HG03095 (cell line): Measurements from ENCODE around the gene EFS.
"Not testable (repeated sequence)": the region's sequence is repeated elsewhere in the genome, so short reads cannot be mapped to it uniquely, and the experiment has no call there.

Source experiments
- ATAC-seq: cut with Tn5 transposase; IDR thresholded peaks from one replicate; pipeline ENCODE4 v1.9.1; 2021; ENCODE audit warnings: moderate library complexity; ENCODE audit not compliant: unreplicated experiment

The EFS gene

DNA sequence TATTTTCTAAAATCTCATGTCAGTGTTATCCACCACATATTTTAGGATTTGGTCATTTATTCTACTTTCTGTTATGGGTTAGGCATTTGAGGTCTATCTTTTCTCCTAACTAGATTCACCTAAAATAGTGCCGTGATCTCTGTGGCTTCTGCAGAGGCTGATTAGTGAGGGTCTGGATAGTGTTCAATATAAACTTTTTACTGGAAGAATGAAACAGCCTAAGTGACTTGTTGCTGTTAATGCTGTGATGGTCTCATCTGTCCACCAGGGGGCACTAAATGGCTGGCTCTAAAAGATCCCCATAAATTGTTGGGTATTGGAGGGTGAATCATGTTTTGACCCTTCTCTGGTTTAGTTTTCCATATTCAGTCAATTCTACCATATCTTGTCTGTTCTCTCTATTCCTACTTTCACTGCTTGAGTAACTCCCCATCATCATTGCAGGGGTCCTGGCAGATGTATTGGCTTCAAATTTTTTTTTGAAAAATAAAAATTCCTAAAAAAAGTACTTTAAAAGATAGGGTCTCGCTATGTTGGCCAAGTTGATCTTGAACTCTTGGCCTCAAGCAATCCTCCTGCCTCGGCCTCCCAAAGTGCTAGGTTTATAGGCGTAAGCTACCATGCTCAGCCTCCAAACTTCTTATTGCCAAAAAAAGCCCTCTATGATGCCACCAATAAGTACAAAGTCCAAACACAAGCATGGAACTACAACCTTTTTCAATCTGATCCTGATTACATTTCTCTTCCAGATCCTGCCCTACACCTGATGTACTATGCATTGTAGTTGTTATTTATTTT lies 36.8 kb downstream of the EFS start:
- no peak for ATAC-seq

DNA sequence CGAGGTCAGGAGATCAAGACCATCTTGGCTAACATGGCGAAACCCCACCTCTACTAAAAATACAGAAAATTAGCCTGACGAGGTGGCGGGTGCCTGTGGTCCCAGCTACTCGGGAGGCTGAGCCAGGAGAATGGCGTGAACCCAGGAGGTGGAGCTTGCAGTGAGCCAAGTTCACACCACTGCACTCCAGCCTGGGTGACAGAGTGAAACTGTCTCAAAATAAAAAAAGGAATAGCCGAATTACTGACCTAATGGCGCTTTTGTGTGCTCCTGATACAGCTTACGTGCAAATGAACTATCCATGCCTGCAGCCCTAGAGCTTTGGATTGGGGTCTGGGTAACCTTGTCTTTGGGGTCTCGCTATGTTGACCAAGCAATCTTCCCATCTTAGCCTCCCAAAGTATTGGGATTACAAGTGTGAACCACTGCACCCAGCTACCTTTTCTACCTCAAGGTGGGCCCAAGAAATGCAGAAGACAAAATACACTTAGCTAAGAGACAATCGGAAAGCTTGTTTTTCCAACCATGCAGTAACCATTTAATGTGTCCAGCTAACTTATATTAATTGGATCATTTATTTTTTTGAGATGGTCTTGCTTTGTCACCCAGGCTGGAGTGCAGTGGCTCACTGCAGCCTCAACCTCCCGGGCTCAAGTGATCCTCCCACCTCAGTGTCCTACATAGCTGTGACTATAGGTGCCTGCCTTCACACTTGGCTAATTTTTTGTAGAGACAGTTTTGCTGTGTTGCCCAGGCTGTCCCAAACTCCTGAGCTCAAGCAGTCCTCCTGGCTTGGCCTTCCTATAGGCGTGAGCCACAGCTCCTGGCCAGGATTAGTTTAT lies 38.3 kb downstream of the EFS start:
- ATAC-seq, result no peak

DNA sequence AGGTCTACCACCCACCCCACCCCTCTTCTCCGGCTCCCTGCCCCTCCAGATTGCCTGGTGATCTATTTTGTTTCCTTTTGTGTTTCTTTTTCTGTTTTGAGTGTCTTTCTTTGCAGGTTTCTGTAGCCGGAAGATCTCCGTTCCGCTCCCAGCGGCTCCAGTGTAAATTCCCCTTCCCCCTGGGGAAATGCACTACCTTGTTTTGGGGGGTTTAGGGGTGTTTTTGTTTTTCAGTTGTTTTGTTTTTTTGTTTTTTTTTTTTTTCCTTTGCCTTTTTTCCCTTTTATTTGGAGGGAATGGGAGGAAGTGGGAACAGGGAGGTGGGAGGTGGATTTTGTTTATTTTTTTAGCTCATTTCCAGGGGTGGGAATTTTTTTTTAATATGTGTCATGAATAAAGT lies 39.2 kb downstream of the EFS start:
- ATAC-seq, result not testable (repeated sequence)

DNA sequence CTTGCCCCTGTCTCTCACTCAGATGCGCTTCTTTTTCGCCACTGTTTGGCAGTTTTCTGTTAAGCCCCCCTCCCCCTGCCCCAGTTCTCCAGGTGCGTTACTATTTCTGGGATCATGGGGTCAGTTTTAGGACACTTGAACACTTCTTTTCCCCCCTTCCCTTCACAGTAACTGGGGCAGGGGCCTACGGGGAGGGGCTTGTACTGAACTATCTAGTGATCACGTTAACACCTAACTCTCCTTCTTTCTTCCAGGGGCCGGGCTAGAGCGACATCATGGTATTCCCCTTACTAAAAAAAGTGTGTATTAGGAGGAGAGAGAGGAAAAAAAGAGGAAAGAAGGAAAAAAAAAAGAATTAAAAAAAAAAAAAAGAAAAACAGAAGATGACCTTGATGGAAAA lies 40.0 kb downstream of the EFS start:
- ATAC-seq, result no peak

DNA sequence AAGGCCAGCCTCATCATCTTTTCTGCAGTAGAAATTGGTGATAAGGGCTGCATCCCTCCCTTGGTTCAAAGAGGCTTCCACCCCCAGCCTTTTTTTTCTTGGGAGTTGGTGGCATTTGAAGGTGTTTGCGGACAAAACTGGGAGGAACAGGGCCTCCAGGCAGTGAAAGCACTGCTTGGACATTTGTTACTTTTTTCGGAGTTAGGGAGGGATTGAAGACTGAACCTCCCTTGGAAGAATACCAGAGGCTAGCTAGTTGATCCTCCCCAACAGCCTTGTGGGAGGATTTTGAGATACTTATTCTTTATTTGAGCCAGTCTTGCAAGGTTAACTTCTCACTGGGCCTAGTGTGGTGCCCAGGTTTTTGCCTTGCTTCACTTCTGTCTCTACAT lies 40.5 kb downstream of the EFS start:
- no peak for ATAC-seq

DNA sequence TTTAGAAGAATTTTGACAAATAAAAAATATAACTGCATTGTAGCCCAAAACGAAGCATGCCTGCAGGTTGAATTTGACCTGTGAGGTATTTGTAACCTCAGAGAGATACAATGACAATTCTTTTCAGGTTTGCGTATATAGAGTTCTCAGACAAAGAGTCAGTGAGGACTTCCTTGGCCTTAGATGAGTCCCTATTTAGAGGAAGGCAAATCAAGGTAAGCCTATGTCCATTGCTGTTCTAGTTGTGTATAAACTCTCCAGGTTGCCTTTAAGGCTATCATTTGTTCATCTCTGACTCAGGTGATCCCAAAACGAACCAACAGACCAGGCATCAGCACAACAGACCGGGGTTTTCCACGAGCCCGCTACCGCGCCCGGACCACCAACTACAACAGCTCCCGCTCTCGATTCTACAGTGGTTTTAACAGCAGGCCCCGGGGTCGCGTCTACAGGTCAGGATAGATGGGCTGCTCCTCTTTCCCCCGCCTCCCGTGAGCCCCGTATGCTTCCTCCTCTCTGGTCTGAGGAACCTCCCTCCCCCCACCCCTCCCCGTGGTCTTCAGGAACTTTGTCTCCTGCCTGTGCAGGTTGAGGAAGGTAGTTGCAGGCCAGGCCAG lies 41.0 kb downstream of the EFS start:
- ATAC-seq, result no peak

DNA sequence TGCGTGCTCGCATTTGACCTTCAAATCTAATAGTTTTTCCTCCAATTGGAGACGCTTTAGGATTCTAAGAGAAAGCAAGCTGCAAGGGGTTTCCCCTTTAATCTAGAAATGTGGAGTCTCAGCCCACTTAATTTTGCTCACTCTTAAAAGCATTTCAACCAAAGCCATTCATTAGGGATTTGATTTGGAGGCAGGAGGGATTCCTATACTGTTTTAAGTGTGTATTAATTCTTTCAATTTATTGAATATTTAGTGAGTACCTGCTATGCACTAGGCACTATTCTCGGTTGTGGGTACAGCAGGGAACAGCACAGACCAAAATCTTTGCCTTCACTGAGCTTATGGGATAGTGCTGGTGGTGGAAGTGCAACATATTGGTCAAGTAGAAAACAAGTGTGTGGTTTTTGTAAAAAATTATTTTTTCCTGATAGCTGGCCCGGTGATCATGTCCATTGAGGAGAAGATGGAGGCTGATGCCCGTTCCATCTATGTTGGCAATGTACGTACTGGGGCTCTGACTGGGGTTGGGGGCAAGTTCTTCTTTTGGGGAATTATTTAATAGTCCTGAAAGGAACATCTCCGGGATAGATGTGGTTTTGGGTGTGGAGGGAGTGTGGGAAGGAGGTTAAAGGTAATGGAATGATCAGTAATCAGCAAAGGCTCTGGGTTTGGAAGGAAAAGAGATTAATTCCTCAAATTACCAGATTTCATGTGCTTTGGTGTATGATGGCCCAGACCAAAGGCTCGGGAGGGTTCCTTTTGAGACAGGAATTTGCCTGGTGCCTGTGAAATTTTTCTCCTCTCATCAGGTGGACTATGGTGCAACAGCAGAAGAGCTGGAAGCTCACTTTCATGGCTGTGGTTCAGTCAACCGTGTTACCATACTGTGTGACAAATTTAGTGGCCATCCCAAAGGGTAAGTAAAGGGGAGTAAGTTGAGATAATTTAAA lies 42.1 kb downstream of the EFS start:
- ATAC-seq, result no peak

DNA sequence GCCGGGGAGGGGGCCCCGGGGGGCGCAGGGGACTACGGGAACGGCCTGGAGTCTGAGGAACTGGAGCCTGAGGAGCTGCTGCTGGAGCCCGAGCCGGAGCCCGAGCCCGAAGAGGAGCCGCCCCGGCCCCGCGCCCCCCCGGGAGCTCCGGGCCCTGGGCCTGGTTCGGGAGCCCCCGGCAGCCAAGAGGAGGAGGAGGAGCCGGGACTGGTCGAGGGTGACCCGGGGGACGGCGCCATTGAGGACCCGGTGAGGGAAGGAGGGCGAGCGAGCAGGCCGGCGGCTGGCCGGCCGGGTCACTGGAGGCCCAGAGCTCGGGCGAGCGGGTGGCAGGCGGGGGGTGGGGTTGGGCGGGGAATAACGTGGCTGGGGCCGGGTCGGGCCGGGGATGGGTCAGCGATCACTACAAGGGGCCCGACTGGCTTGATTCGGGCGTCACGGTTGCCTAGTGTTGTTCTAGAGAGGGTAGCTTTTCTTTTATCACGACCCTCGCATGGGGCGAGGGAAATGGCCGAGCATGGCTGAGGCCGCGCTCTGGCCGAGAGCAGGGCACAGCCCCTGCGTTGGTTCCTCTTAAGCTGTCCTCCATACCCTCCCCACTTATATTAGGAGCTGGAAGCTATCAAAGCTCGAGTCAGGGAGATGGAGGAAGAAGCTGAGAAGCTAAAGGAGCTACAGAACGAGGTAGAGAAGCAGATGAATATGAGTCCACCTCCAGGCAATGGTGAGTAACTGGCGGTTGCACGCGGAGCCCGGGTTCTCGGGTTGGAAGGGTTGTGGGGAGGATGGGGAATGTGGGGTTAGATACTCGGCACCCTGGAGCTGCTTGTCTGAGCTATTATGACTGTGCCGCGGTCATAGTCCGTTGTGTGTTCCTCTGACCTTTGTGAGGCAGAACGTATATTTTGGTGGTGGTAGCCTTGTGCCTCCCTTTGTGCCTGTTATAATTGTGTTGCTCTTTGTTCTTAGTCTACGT lies 43.1 kb downstream of the EFS start:
- ATAC-seq, result peak; percentile 2

DNA sequence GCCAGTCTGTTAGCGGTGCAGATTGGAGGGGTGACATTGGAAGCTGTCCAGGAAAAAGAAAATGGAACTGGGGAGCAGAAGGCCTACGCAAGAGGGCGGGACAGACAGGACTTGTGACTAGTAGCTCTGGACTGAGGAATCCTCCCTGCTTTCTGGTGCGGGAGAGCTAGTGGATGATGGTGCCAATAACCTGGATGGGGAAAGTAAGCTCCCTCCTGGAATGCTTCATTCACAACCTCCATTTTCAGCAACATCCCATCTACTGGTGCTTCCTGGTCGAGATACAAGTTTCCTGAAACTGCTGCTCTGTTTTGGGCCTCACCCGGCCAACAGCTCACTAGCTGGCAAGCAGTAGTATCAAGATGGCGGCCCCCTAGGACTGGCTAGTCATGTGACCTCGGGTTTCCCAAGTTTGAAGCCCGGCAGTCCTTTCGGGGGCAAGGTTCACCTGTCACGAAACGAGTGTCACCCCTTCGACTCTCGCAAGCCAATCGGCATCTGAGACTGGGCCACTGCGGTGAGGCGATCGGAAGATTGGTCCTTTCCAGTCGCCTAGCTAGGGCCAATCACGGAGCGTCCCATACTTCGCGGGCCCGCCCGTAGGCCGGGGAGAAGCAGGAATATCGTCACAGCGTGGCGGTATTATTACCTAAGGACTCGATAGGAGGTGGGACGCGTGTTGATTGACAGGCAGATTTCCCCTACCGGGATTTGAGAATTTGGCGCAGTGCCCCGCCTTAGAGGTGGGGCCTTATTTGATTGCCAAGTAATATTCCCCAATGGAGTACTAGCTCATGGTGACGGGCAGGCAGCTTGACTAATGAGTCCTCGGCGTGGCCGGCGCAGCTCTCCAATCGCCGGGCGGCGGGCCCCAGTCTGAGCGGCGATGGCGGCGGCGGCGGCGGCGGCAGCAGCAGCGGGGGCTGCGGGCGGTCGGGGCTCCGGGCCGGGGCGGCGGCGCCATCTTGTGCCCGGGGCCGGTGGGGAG lies 44.1 kb downstream of the EFS start, which contains the start of gene PABPN1:
TSS of gene PABPN1 (plus strand) at position 874 of the 988 bp plus-strand sequence. CDS start at position 887, 13 bp downstream.
- peak; percentile 89 for ATAC-seq

DNA sequence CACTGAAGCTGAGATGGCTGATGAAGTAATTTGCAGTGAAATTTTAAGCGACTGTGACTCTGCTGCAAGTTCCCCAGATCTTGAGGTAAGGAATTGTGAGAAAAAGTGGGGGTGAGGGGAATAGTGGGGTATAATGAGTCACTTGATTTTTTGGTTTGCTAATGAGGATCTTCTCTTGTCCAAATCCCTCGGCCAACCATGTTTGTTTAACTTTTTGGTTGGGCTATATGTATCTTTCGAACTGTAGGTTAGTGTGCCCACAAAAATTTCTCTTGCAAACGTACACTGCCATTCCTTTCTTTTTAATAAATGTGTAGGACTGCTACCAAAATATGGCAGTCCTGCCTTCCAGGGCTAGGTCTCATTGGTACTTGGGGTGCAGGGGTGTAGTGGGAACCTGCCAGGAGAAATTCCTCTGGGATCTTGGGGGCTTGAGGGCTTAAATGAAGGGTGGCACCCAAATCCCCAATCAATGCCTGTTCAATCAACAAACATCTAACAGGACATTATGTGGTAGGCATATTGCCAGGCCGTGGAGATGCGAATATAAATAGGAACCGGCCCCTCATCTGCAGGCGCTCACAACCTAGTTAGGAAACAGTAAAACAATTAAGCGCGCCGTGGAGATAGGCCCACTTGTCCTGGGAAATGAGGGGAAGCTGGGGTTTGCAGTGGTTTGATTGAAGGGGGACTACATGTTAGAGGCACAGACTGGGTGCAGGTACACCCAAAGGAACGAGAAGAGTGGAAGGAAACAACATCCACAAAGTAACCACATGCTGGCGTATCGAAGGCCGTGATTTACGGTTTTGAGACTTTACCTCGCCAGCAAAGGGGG lies 45.0 kb downstream of the EFS start:
- ATAC-seq, result no peak

DNA sequence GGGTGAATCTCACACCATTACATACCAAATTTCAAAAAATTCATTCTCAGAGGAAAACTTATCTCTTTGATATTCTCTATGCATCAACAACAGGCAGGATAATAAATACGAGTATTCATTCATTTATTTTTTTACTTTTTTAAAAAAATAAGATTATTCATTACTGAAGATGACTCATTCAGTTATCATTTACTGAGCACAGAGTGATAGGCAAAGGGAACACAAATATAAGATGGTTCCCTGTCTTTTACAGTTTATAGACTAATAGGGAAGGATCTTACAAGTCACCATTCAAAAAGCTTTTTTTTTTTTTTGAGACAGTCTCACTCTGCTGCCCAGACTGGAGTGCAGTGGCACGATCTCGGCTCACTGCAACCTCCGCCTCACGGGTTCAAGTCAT lies 48.7 kb downstream of the EFS start:
- ATAC-seq, result no peak

DNA sequence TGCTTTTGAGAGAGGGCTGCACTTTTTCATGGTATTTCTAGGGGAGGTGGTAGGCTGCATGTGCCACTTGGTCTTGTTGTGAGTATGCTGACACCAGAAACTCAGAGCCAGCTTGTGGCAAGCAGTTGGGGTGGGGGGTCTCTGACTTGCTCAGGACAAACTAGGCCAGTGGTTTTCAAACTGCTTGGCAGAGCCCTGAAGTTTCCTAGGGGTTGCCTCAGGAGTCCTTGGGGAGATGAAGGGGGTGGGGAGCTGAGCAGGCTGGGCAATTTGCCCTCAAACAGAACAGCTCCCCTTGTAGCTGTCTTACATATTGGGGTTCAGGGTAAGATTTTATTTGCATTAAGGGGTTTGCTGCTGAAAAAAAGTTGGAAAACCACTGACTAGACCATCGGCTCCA lies 54.4 kb downstream of the EFS start:
- ATAC-seq, result no peak

DNA sequence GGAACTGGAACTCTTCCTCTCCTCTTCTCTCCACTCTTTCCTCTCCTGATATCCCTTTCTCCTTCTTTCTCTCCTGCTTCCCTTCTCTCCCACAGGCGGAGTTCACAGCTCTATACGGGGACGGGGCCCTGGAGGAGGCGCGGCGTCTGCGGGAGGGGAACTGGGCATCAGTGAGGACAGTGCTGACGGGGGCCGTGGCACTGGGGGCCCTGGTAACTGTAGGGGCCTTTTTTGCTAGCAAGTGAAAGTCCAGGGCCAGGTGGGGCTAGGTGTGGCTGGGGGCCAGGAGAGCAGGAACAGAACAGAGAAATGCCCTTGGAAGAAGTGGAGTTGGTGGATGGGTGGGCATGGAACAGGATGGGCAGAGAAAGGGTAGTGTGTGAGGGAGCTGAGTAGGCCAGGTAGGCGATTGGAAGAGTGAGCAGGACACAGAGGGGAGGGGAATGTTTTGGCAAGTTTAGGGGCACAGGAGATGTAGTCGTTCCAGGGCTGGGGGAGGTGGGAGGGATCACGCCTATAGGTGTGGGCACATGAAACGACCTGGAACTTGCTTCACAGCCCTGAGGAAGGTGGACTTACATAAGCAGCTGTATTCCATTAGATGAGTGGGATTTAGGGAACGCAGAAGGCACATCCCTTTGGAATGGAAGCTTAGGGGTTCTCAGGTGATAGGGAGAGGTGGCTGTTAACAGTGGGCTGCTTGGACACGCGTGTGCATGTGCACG lies 56.1 kb downstream of the EFS start:
- ATAC-seq, result no peak

DNA sequence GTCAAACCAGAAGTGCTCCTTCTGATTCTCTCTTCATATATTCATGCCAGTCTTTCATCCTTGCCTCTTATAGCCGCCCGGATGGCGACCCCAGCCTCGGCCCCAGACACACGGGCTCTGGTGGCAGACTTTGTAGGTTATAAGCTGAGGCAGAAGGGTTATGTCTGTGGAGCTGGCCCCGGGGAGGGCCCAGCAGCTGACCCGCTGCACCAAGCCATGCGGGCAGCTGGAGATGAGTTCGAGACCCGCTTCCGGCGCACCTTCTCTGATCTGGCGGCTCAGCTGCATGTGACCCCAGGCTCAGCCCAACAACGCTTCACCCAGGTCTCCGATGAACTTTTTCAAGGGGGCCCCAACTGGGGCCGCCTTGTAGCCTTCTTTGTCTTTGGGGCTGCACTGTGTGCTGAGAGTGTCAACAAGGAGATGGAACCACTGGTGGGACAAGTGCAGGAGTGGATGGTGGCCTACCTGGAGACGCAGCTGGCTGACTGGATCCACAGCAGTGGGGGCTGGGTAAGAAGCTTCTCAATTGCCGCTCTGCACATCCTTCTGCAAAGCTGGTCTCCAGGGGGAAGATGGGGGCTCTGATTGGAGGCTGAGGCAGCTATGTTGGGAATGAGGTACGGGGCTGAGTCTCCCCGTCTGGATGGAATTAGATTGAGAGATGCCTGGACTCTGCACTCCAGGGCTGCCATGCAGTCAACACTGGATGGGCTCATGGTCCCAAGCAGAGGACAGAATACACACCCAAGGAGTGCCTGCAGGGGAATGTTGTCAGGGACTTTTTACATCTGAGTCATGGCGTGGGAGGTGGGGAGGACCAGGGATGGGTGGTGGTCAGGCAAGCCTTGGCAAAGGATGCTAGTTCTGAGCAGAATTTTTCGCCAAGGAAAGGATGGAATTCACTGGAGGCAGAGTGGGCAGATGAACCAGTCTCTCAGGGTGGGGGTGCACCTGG lies 57.0 kb downstream of the EFS start:
- ATAC-seq, result no peak

DNA sequence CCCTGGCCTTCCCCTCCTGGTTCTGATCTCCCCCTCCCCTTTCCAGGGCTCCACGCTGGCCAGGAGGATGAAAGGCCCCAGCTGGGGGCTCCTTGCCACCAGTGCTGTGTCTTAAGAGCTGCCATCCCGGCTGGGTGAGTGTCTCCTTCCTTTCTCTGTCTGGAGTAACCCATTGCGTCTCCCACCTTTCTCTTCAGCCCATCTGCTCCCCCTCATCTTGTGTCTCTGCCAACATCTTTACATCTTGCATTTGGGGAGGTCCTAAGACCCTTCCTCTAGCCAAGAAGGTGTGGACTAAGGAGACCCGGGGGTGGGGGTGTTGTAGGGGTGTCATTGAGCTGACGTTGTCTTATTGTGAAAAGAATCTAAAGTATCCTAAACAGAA lies 57.8 kb downstream of the EFS start:
- ATAC-seq, result no peak
